Forelimb muscle (tissue), 1 donor: Measurements from ENCODE around the gene YTHDC1. TPM values are rescaled to one million over a fixed set of nuclear protein-coding genes. Genes with fewer than 3 reads are reported as not detected.

ENCODE experiments used
- DNase-seq: peaks from one replicate; pipeline ENCODE4 v3.0.0-alpha.2; 2013; ENCODE audit warnings: low read depth
- polyA plus RNA-seq: library from polyadenylated mRNA; unstranded; fragments of 120-200 nt; gene quantifications from one replicate; pipeline ENCODE4 v1.2.1, GENCODE V29; 2013; ENCODE audit not compliant: insufficient read length

YTHDC1 gene
- polyA plus RNA-seq, 1 donor: 82.9 TPM

DNA sequence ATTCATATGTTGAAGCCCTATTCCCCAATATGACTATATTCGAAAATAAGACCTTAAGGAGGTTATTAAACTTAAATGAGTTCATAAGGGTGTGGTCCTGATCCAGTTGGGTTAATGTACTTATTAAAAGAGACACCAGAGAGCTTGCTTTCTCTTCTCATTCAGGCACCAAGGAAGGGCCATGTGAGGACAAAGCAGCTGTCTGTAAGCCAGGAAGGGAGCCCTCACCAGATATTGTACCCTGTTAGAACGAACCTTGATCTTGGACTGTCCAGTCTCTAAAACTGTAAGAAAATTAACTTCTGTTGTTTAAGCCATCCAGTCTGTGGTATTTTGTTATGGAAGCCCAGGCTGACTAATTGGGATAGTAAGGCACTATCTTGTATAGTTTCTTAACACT is 9.1 kb upstream of the YTHDC1 start:
- DNase-seq: no peak

DNA sequence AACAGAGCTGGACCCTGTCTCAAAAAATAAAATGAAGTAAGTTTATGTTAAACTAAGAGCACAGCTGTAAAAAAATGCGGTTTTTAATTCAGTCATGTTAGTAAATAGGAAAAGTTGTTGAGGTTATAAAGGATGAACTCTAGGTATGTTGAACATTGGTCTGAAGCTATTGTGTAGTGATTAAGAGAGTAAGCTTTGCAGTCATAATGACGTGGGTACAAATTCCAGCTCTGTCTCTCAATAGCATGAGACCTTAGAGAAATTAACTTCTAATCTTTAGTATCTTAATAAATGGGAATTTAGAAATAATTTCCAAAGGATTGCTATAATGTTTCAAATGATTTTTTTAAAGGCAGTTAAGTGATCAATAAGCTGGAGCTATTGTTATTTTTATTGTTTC is 2.9 kb upstream of the YTHDC1 start:
- no peak for DNase-seq

DNA sequence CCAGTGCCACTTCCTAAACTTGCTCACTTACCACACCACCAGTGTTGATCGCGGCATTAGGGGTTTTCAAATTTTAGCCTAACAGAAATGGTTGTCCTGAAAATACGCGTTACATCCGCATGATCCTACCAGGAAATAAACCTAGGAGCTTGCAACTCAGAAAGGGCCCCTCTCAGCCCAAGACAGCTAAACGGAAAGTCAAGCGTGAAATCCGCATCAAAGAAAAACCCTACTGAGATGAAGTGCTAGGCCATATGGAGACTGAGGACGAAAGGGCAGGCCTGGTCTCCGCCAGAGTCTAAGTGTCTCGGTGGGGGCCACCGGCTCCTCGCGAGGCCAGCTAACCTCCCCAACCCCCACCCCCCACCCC is 626 bp downstream of the YTHDC1 start:
- no peak for DNase-seq

DNA sequence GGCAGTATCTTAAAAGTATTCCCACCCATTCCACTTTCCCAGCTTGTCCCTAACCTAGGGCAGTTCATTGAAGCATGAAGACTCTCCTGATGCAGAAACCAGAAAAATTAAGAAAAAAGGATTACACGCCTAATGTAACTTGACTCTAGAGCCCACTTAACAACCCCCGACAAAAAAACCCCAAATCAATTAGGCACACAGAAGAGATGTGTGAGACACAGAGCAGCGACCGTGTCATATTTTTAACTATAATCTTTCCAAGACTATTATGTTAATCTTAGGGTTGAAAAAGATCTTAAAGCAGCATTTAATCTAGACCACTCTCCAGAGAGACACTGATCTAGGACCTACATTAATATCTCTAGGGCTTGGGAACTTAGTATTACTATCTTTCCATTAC is 1.3 kb downstream of the YTHDC1 start:
- DNase-seq: no peak

DNA sequence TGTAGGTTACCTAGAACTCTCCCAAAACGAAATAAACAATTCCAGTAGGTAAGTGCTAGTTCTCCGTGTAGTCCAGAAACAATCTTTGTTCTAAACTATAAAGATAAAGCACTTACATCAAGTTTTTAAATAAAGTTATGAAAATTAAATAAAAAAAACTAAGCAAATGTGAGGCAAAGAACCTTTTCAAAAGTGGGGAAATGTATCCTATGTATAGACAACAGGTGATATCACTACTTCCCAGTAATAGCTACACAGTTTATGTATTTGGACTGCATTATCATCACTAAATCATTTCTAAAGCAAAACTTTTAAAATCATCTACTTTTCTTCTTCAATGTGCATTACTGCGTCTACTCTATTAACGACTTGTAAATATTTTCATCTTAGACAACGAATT is 2.0 kb downstream of the YTHDC1 start:
- no peak for DNase-seq

DNA sequence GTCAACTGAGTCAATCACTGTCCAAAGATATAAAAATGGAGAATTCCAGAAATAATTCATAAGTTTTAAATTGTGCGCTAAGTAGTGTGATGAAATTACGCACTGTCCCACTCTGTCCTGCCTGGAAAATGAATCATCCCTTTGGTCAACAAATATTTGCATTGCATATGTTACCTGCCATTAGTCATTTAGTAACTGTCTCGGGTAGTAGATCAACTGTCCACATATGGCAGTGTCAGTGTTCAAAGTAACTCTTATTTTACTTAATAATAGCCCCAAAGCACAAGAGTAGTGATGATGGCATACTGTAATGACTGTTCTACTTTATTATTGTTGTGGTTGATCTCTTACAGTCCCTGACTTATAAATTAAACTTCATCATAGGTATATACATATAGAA is 3.4 kb downstream of the YTHDC1 start:
- no peak for DNase-seq

DNA sequence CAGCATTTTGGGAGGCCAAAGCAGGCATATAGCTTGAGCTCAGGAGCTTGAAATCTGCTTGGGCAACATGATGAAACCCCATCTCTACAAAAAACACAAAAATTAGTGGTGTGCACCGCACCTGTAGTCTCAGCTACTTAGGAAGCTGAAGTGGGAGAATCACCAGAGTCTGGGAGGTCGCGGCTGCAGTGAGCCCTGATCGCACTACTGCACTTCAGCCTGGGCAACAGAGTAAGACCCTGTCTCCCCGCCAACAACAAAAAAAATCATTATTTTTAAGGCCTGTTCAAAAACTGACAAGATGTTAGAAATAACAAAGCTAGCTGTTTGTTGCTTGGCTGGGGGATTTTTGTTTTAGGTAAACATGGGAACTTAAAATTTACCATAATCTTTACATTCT is 5.1 kb downstream of the YTHDC1 start:
- no peak for DNase-seq

DNA sequence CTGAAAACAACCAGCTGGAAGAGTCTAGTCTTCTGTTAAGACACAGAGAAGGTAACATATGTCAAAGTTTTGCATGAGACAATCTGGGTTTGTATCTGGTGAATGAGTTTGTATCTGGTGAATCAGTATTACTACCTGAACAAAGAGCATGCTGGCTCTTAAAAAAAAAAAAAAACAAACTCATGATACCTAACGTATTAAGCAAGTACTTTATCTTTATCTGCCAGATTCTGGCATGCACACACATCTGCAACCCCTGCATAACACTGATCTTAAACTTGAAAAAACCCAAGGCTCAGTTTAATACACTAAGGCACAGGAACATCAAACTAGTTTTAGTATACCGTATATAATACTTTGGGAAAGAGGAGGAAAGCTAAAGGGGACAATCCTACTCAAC is 5.8 kb downstream of the YTHDC1 start:
- no peak for DNase-seq

DNA sequence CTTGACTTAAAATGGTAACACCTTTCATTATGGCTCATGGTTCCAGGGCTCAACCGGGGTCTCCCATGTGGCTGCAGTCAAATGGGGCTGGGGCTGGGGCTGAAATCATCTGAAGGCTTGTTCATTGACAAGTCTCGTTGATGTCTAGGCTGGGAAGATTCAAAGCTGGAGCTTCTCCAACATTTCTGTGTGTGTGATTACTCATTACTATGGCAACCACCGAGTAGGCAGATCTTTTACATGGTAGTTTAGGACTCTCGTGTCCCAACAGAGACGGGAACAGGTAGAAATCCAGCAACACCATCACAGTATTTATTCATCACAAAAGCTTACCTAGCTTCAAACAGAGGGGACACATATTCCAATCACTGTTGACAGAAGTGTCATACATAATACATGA is 7.8 kb downstream of the YTHDC1 start:
- no peak for DNase-seq

DNA sequence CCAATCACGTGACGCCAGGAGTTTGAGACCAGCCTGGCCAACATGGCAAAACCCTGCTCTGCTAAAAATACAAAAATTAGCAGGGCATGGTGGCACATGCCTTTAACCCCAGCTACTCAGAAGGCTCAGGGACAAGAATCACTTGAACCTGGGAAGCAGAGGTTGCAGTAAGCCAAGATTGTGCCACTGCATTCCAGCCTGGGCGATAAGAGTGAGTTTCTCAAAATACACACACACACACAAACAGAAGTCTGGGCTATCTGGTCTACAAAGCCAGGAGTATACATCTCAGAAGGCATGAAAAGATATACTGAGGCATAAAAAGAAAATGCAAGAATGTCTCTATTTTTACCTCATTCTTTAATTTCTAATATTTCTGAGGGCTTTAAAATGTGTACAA is 11.3 kb downstream of the YTHDC1 start:
- DNase-seq: no peak

DNA sequence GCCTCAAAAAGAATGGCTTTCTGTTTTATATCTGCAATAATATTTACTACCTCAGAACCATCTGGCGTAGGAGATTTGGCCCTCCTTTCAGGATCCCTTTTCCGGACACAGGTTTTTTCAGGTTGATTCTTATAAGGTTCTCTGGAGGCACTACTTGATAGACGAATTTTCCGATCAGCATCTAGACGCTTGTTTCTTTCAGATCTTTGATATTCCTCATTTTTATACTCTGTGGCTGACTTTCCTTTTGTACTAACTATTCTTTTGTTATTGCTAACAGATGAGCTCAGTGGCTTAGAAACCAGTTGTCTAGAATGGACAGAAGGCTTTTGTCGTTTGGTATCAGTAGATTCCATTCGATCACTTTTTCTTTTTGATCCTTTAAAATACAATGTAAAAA is 12.4 kb downstream of the YTHDC1 start:
- no peak for DNase-seq

DNA sequence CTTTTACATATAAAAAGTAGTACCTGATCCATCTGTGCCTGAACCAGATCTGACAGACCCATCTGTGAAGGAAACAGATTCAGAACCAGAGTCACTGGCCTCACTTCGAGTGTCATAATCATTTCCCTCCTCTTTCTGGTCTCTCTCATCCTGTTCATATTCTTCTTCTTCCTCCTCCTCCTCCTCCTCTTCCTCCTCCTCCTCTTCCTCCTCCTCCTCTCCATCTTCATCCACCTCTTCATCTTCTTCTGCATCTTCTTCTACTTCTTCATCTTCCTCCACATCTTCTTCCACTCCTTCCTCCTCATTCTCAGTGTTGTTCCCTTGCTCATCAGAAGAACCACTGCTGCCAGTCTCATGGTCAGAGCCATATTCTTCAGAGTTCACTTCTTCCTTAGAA is 12.9 kb downstream of the YTHDC1 start:
- DNase-seq: no peak

DNA sequence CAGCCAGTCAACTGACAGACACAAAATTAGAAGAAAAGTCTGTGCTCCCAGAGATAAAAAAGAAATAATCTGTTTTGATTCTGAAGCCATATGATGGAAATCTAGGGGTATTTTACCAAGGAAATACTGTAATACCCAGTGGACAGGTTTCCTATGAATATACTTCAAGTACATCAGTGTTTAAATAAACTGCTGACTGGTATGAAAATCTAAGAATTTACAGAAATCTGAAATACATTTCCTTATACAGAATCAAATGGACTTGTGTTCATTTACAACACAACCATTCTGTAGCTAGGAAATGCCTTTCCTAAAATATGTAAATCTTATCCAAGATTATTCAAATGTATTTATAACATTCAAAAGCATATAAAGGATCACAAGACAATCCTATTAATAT is 13.4 kb downstream of the YTHDC1 start:
- no peak for DNase-seq

DNA sequence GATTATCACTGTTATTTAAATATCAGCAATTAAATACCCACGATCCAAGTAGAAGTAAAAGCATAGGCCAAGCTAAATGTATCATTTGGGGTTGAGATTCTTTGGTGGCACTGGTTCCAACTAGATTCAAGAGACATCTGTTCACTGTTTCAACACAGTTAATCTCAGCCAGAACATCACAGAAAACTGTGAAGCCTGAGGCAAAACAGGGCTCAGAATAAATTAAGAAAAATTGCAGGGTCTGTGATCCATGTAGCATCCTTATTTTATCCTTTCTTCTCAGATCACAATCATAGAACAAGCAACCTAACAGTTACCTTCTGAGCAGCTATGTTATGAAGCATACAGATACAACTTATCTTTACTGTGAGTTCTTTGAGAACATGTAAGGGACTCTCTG is 23.7 kb downstream of the YTHDC1 start:
- no peak for DNase-seq

DNA sequence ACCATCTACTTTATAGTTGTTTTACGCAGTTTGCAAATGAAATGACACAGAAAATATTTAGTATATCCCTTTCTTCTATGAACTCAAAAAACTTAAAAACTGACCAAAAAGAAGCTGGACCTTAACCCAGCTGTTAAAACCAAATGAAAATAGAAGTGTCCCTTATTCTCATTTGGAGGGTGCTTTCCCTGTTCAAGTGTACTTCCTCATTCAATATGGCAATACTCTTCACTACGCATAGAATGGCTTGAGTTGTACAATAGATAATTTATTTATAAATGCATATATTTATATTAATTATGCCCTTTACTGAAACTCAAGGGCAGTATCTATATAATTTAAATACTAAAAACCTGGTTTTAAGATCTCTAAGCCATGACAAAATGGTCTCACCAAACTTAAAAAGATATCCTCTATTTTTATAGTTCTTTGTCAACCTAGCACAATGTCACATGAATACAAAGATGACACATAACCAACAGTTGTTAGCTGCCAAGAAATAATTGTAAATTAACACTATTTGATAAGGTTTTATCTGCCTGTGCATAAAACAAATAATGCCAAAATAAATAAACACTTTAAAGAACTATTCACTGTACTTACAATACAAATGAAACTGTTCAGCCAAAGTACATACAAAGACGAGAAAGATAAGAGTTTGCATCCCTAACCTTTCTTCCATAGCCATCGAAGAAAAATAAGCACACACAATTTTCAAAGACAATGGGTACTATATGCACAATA is 25.2 kb downstream of the YTHDC1 start:
- DNase-seq: no peak

DNA sequence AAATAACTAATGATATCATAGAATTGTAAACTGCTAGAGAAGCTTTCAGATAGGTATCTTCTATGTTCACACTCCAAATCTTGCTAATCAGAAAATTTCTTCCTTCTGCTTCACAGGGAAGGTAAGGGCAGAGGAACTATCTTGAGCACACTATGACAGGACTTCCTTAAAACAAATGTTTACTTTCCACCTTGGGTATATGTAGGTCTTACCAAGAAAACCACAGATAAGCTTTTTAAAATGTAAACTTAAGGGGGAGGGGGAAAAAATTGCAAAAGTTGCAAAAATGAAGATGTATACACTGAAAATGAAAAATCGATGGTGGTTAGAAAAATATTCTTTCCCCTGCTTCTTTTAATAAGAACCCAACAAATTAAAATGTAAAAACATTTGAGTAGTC is 30.9 kb downstream of the YTHDC1 start:
- no peak for DNase-seq

DNA sequence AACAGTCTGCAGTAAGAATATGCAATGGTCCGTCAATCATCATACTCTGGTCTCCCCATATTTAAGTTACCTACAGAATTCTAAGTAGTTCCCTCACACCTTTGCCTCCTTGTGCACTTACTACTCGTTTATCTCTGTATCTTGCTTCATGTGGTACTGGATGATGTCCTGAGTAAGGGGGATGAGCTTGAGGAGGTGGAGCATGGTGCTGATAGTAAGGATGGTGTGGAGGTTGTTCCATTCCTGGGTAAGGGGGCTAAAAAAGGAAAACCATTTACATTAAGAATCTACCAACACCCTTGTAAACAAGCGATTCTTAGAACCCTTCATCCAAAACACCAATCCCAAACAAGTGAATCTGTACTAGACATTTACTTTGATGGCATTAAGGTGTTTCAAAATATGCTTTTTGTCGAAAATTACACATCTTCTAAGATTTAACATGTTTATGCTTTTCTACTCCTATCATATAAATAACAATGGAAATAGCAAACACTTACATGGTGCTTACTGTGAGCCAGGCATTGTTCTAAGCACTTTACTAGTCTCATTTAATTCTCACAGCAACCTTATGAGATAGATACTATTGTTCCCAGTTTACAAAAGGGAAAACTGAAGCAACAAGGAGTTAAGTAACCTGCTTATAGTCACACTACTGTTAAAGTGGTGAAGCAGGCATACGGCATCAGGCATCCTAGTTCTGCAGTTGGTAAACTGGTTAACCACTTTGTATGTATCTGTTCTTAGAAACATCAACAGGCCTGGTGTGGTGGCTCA is 33.5 kb downstream of the YTHDC1 start:
- no peak for DNase-seq

DNA sequence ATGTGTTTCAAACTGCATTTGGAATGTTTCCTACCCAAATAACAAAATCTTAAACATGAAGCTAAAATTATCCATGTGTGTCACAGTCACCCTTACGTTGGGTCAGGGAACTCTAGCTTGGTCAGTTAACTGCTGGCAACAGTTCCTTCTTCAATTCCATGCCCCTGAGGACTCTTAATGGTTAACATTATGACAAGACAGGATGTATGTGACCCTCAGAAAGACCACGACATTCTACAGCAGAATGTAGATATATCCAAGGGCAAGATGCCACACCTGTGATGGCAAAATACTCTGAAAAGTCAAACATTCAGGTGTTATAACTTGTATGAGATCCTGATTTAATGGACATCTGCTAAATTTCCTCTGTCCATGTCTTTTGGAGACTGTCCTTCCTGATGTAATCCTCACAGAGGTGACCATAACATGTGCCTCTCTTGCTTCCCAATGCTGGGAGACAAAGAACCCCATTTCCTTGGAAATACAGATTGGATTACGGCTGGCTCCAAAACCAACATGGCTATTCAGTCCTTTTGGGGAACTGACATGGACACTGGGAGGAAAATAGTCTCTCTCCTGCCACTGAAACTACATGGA is 39.1 kb downstream of the YTHDC1 start:
- DNase-seq: no peak

DNA sequence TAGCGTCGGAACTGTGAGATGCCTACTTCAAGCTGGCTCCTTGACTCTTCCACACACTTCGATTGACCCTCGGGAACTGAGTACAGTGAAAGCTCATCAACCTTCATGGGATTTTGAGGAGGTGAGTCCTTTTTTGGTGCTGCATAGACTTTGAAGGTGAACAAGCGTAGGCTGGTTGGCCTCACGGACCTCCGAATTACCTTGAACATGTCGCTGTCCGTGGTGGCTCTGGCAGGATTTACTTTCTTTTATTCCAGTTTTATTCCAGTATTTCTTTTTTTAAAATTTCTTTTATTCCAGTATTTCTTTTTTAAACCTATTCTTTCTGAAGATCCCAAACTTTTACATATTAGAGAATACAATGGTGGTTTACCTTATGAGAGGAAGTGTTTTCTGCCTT is 45.2 kb downstream of the YTHDC1 start:
- no peak for DNase-seq

DNA sequence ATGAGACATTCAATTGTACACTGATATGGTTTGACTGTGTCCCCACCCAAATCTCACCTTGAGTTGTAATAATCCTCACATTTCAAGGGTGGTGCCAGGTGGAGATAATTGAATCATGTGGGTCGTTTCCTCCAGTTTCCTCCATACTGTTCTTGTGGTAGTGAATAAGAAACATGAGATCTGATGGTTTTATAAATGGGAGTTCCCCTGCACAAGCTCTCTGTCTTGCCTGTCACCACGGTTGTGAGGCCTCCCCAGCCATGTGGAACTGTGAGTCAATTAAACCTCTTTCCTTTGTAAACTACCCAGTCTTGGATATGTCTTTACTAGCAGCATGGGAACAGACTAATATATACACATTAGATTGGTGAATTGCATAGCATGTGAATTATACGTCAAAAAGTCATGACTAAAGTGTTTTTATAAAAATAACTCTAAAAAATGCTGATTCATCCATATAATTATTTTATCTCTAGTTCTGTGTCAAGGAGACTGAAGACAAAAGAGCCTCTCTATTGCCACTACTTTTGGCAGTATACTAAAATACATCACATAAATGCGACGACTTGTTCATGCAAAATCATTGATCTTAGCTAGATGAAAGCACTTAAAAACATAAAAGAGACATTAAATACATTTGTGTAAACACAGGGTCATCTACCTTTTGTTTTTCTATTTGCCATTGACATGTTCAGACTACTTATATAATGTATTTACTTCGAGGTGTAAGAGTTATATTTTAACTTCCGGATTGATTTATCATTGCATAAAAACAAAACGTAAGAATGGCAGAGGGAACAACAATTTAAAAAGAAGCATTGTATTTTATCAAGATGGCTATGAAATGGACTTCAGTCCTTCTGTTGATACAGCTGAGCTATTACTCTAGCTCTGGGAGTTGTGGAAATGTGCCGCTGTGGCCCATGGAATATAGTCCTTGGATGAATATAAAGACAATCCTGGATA is 50.1 kb downstream of the YTHDC1 start:
- no peak for DNase-seq

DNA sequence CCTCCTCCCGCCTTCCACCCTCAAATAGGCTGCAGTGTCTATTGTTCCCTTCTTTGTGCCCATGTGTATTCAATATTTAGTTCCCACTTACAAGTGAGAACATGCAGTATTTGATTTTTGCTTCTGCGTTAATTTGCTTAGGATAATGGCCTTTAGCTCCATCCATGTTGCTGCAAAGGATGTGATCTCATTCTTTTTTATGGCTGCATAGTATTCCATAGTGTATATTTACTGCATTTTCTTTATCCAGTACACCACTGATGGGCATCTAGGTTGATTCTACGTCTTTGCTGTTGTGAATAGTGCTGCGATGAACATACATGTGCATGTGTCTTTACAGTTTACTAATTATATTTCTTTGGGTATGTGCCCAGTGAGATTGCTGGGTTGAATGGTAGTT is 52.8 kb downstream of the YTHDC1 start:
- DNase-seq: no peak

DNA sequence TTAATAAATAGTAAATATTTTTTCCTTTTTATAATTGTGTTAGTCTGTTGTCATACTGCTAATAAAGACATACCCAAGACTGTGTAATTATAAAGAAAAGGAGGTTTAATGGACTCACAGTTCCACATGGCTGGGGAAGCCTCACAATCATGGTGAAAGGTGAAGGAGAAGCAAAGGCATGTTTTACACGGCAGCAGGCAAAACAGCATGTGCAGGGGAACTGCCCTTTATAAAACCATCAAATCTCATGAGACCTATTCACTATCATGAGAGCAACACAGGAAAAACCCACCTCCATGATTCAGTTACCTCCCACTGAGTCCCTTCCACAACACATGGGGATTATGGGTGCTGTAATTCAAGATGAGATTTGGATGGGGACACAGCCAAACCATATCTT is 58.6 kb downstream of the YTHDC1 start:
- DNase-seq: no peak
